ENCODE results near the gene CCDC60.
A peak's percentile ranks its signal among the peaks of the same experiment; 100 is the strongest.

The CCDC60 gene

DNA sequence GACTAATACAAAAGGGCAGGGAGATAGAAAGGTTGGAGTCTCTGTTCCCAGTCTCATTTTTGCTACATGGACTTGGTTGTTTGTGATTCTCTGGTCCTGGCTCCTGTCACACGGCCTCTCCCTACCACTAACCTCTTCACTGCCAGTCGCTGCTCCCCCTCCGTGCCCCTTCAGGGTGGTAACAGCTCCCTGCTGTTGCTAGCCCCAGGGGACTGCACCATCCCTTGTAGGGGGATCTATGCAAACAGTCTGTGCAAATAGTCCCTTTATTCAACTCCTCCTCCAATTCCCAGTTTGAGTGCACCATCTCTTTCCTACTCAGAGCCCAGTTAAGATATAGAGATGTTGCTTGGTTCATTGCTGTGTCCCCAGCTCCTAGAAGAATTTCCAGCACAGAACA lies 51.1 kb downstream of the CCDC60 start:
- DNase-seq, result no peak

DNA sequence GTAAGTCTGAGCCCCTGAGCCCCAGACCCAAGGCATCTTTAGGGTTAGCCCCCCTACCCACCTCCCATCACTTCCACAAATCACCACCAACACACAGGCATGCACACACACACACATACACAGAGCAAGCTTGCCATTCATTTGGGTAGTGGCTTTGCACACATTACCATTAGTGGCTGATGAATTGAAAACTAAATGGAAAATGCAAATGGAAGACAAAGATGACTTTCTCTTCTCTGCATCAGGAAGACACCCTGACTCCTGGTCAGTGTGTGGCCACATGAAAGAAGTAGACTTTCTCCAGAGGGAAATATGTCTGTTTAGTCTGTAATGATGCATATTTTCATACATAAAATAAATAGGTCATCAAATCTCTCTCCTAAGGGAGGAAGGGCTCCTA lies 55.2 kb downstream of the CCDC60 start:
- DNase-seq, result no peak

DNA sequence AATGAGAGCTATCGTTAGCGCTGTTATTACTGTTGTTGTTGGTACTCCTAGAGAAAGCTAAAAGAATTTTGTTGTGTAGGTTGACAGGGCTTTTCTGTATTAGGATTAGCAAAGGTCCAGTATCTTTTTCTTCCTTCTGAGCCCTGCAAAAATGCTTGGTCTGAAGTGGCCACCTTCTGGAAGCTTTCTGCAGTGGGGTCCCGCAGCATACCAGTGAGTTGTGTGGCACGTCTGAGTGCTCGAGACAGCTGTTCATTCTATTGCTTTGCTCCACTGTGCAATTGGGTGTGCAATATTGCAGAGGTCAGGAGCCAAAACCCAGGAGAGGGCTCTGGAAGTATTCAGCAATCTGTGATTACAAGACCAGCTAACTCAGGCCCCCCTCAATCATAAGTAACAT lies 57.1 kb downstream of the CCDC60 start:
- DNase-seq, result peak in 1 of 2 experiments; percentile 33

GRCh38 chr12:119393677-119394076 lies 59.1 kb downstream of the CCDC60 start:
- DNase-seq, result no peak

DNA sequence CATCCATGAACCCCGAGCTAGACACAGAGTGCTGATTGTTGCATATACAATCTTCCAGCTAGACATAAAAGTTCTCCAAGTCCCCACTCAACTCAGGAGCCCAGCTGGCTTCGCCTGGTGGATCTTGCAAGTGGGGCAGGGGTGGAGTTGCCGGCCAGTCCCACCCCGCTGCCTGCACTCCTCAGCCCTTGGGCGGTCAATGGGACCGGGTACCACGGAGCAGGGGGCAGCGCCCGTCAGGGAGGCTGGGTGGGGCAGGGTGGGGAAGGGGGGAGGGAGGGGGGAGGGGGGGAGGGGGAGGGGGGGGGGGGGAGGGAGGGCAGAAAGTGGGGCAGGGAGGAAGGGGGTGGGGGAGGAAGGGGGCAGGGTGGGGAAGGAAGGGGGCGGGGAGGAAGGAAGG lies 63.0 kb downstream of the CCDC60 start:
- DNase-seq, result no peak

DNA sequence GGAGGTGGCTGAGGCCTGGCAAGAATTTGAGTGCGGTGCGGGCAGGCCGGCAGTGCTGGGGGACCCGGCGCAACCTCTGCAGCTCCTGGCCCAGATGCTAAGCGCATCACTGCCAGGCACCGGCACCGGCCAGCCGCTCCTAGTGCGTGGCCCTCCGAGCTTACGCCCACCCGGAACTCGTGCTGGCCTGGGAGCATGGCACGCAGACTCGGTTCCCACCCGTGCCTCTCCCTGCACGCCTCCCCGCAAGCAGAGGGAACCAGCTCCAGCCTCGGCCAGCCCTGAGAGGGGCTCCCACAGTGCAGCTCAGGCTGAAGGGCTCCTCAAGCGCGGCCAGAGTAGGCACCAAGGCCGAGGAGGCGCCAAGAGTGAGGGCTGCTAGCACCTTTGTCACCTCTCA lies 63.7 kb downstream of the CCDC60 start:
- DNase-seq, result no peak

- DNase-seq, result peak; percentile 88 to 97
These were observed 64.8 kb downstream of the CCDC60 start for GRCh38 chr12:119399301-119399700.

- DNase-seq, result no peak
These were observed 71.8 kb downstream of the CCDC60 start for GRCh38 chr12:119406308-119406707.

DNA sequence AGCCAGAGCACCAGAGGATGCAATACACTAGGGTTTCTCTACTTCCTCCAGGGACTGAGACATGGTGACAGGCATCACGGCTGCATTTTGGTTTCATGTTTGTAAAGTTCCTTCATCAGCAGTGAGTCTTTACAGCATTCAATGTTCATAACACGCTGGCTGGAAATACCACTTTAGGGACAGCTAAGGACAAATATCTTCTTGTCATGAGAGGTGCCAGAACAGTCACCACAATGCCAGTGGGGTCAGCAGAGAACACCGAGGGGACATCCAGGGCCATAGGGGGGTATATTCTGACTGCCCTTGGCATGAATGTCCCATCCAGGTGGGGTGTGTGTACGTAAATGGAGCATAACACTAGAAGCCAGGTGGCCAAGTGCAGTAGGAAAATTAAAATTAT lies 72.3 kb downstream of the CCDC60 start:
- DNase-seq, result no peak

DNA sequence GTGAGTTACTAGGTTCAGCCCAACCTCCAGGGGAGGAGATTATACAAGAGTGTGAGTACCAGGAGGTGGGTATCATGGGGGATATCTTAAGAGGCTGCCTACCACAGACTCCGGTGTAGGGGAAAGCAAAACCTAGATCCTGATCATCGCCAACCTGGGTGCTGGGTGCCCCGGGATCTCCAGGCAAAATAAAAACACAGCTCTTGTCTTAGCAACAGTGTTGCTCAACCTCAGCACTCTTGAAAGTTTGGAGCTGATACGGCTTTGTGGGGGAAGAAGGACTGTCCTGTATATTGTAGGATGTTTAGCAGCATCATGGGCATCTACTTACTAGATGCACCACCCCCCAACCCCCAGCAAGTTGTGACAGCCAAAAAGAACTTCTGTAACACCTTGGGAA lies 74.5 kb downstream of the CCDC60 start:
- no peak for DNase-seq

DNA sequence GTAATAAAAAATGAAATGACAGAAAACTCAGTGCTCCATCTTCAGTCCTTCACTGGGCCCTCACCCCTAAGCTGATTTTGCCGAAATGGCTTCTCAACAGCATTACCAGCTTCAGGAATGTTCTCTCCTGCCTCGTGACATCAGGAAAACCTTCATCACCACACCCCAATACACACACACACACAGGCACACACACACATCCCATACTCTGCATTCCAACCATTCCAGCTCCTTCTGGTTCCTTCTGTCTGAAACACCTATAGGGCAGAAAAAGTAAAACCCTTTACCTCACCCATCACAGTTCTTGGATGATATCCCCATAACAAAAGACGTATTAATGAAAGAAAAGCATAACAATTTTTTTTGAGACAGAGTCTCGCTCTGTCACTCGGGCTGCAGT lies 75.9 kb downstream of the CCDC60 start:
- DNase-seq, result no peak

- no peak for DNase-seq
These were observed 77.8 kb downstream of the CCDC60 start for GRCh38 chr12:119412306-119412705.

GRCh38 chr12:119412811-119413794 lies 78.6 kb downstream of the CCDC60 start:
- DNase-seq, result peak; percentile 55 to 82

DNA sequence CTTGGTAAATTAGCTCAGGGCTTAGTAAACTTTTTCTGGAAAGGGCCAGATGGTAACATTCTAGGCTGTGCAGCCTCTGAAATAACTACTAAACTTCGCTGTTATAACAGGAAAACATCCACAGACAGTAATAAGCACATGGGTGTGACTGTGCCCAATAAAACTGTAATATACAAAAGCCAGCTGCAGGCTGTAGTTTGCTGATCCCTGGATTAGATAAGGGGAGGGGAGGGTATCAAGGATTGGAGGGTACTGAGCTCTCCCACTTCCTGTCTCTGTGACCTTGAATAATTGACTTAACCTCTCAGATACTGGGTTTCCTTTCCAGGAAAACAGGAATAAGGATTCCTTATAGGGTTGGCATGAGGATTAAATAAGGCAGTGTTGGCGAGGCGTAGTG lies 81.2 kb downstream of the CCDC60 start:
- no peak for DNase-seq

GRCh38 chr12:119417440-119417839 lies 82.9 kb downstream of the CCDC60 start:
- no peak for DNase-seq

DNA sequence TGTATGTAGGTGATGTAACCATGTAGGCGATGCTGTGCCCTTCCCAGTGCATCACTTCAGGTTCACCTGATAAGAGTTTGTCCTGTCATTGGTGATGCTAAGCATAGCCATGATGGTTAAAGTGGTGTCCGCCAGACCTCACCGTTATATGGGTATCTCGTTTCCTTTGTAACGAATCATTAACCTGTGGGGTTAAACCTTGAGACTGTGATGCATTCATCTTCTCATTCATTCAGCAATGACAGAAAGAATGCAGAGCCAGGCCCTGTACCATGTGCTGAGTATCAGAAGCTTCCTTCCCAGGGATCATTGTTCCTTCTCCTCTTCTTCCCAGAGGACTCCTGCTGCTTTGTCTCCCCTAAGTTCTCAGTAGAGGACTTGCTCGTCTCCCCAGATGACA lies 84.9 kb downstream of the CCDC60 start:
- DNase-seq, result no peak

DNA sequence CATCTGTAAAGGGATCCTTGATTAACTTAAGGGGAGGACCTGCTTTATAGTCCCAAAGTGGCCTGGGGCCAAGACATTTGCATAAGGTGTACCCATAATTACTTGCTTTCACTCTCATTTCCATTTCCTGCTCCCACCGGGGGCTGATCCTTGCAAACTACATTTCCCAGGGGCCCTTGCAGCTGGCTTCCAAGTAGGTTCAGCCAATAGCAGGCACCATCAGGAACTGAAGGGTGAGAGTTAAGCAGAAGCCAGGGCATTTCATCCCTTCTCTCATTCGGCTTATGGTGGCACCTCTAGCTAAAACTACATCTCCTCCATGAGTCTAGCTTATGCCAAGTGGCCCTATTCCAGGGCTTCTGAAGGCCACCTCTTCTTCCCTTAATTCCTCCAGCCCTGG lies 88.8 kb downstream of the CCDC60 start:
- DNase-seq, result peak in 1 of 2 experiments; percentile 23

GRCh38 chr12:119425623-119426022 lies 91.1 kb downstream of the CCDC60 start:
- no peak for DNase-seq

DNA sequence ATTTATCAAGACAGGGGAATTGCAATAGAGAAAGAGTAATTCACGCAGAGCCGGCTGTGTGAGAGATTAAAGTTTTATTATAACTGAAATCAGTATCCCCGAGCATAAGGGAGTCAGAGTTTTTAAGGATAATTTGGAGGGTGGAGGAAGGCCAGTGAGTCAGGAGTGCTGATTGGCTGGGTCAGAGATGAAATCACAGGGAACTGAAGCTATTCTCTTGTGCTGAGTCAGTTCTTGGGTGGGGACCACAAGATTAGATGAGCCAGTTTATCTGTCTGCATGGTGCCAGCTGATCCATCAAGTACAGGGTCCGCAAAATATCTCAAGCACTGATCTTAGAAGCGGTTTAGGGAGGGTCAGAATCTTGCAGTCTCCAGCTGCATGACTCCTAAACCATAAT lies 96.6 kb downstream of the CCDC60 start:
- DNase-seq, result no peak

- no peak for DNase-seq
These were observed 98.4 kb downstream of the CCDC60 start for GRCh38 chr12:119432949-119433348.

- DNase-seq, result no peak
These were observed 106.4 kb downstream of the CCDC60 start for GRCh38 chr12:119440803-119441360.

- DNase-seq, result peak; percentile 40 to 65
These were observed 110.0 kb downstream of the CCDC60 start for GRCh38 chr12:119444462-119445044.

DNA sequence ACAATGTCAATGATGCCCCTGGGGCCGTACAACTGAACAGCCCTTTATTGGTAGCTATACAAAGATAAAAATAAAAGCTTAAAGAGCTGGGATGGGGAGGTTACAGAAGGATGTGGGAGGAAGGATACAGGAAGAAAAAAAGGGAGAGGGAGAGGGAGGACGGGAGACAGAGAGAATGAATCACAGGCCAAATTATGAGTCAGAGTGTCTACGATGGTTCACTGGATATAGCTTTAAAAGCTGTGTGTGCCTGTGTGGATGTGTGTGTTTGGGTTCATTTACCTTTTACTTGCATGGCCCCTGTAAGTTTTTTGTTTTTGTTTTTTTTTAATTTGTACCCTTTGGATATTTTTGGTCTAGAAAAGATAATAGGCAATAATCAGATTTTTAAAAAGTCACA lies 111.9 kb downstream of the CCDC60 start:
- no peak for DNase-seq

DNA sequence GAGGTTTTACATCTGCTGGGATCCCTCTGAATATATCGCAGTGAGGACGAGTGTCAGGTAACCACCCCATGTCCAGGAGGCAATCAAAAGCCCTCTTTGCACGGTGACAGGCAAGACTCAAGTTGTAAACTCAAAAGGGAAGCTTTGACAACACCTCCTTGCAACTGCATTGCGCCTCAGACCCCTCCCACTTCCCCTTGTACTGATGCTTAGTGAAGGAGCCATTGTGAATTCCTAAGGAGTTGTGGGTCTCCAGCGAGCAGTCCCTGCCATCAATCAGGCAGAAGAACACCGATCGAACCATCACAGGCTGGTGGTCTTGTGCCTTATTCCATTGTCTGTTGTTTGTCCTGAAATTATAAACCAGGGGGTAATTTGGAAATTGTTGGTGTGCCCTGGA lies 112.6 kb downstream of the CCDC60 start:
- no peak for DNase-seq
